H1 (cell line): Measurements from ENCODE around the gene SLC15A4. TPM values are rescaled to one million over a fixed set of nuclear protein-coding genes. Genes with fewer than 3 reads are reported as not detected.

Source experiments
- CTCF ChIA-PET: fragments of 300-600 bp; sonication (Branson Sonifier 250); formaldehyde crosslinking; loops from one replicate; lab custom pipeline; 2021; ENCODE audit not compliant: partially characterized antibody; lab: Charles Lee
- POLR2A ChIA-PET: fragments of 300-600 bp; sonication (Branson Sonifier 250); formaldehyde crosslinking; loops from one replicate; lab custom pipeline; 2021; ENCODE audit warnings: inconsistent platforms; ENCODE audit not compliant: partially characterized antibody; lab: Charles Lee
- DNase-seq, 2 experiments: peaks; one replicate each; pipeline versions ENCODE4 v3.0.0 to v3.0.0-alpha.2; 2010 to 2022; ENCODE audit warnings: low spot score in 2 of 2, low read depth in 1 of 2, mixed read lengths in 1 of 2
- FAIRE-seq: peaks from 2 replicates; lab custom pipeline; 2011; peaks lifted over from hg19 to GRCh38; lab: Jason Lieb, UNC
- H2AFZ ChIP-seq: 2 replicates; pipeline ENCODE4 v1.8.1; 2012; ENCODE audit warnings: low read length, inconsistent platforms
- H2AK5ac ChIP-seq: 2 replicates; pipeline ENCODE4 v1.6.1; 2013; ENCODE audit warnings: low read depth, low read length
- H2BK120ac ChIP-seq: replicated peaks from 2 replicates; pipeline ENCODE3; 2013; ENCODE audit warnings: low read depth, low read length, inconsistent platforms
- H2BK12ac ChIP-seq: 2 replicates; pipeline ENCODE4 v1.6.1; 2013; ENCODE audit warnings: low read depth, low read length
- H2BK15ac ChIP-seq: 2 replicates; pipeline ENCODE4 v1.6.1; 2013; ENCODE audit warnings: low read length
- H2BK20ac ChIP-seq: 2 replicates; pipeline ENCODE4 v1.6.1; 2013; ENCODE audit warnings: low read length
- H2BK5ac ChIP-seq: 2 replicates; pipeline ENCODE4 v1.6.1; 2013; ENCODE audit warnings: low read depth, low read length
- H3K14ac ChIP-seq: 2 replicates; pipeline ENCODE4 v1.6.1; 2013; ENCODE audit warnings: inconsistent platforms; ENCODE audit not compliant: insufficient read length
- H3K18ac ChIP-seq: 2 replicates; pipeline ENCODE4 v1.6.1; 2013; ENCODE audit warnings: low read length; ENCODE audit errors: extremely low read depth
- H3K23ac ChIP-seq: 2 replicates; pipeline ENCODE4 v1.6.1; 2013; ENCODE audit warnings: inconsistent platforms; ENCODE audit not compliant: insufficient read length
- H3K23me2 ChIP-seq: 2 replicates; pipeline ENCODE4 v1.6.1; 2013; ENCODE audit warnings: low read depth, low read length
- H3K27ac ChIP-seq: 2 replicates; pipeline ENCODE4 v1.6.1; 2011; ENCODE audit warnings: low read depth, low read length, inconsistent platforms
- H3K27me3 ChIP-seq, 4 experiments: replicated peaks in 1 of 4; 1 replicate in 1 of 4; 2 replicates in 3 of 4; pipeline versions ENCODE4 v1.6.1 to v1.8.1; 2011 to 2013; ENCODE audit warnings: low read length in 3 of 4, mild to moderate bottlenecking in 3 of 4, inconsistent platforms in 2 of 4, mixed read lengths in 2 of 4, moderate library complexity in 1 of 4; ENCODE audit not compliant: control insufficient read depth in 3 of 4, insufficient read depth in 3 of 4; ENCODE audit errors: extremely low read depth in 1 of 4
- H3K36me3 ChIP-seq, 4 experiments: 2 replicates each; pipeline versions ENCODE4 v1.6.1 to v1.8.1; 2011 to 2013; ENCODE audit warnings: mild to moderate bottlenecking in 4 of 4, low read length in 3 of 4, moderate library complexity in 2 of 4, control low read depth in 1 of 4, inconsistent platforms in 1 of 4; ENCODE audit not compliant: insufficient read depth in 4 of 4, control insufficient read depth in 2 of 4
- H3K4ac ChIP-seq: replicated peaks from 2 replicates; pipeline ENCODE3; 2013; ENCODE audit warnings: low read length, low read depth, mixed read lengths, inconsistent platforms; ENCODE audit not compliant: insufficient read length
- H3K4me1 ChIP-seq, 4 experiments: replicated peaks in 1 of 4; 1 replicate in 1 of 4; 2 replicates in 3 of 4; pipeline versions ENCODE4 v1.6.1 to v1.8.1; 2011 to 2013; ENCODE audit warnings: low read length in 3 of 4, inconsistent platforms in 2 of 4, mixed read lengths in 1 of 4; ENCODE audit not compliant: insufficient read depth in 4 of 4, control insufficient read depth in 3 of 4
- H3K4me2 ChIP-seq, 2 experiments: 2 replicates each; pipeline versions ENCODE4 v1.6.1 to v1.8.1; 2011 to 2013; ENCODE audit warnings: low read depth in 2 of 2, low read length in 2 of 2, control low read depth in 1 of 2, inconsistent platforms in 1 of 2, mild to moderate bottlenecking in 1 of 2; ENCODE audit not compliant: insufficient read depth in 1 of 2
- H3K4me3 ChIP-seq, 4 experiments: fragments of 200-600, 300-600 bp in 1 of 4; sonication (generic), shearing (Covaris generic), sonication (Bioruptor Twin) in 1 of 4; 2 replicates each; pipeline versions ENCODE4 v1.5.1 to v1.8.1; 2011 to 2016; ENCODE audit warnings: low read length in 4 of 4, low read depth in 3 of 4, control low read depth in 2 of 4, inconsistent platforms in 2 of 4, mild to moderate bottlenecking in 2 of 4, mixed read lengths in 1 of 4, moderate library complexity in 1 of 4; ENCODE audit not compliant: insufficient read depth in 2 of 4; ENCODE audit errors: extremely low read depth in 1 of 4
- H3K56ac ChIP-seq: replicated peaks from 2 replicates; pipeline ENCODE3; 2013; ENCODE audit warnings: low read depth, mild to moderate bottlenecking, mixed read lengths, low read length, inconsistent platforms; ENCODE audit not compliant: insufficient read length
- H3K79me1 ChIP-seq: 2 replicates; pipeline ENCODE4 v1.6.1; 2013; ENCODE audit warnings: low read depth, low read length, control low read depth
- H3K79me2 ChIP-seq, 2 experiments: 2 replicates each; pipeline versions ENCODE4 v1.6.1 to v1.8.1; 2012 to 2013; ENCODE audit warnings: low read length in 2 of 2, mild to moderate bottlenecking in 2 of 2, inconsistent platforms in 1 of 2; ENCODE audit not compliant: insufficient read depth in 2 of 2, control insufficient read depth in 1 of 2
- H3K9ac ChIP-seq, 4 experiments: replicated peaks in 1 of 4; 1 replicate in 1 of 4; 2 replicates in 3 of 4; pipeline versions ENCODE4 v1.6.1 to v1.8.1; 2011 to 2013; ENCODE audit warnings: low read depth in 3 of 4, low read length in 3 of 4, control low read depth in 2 of 4, mild to moderate bottlenecking in 2 of 4, moderate library complexity in 2 of 4, inconsistent platforms in 1 of 4; ENCODE audit errors: extremely low read depth in 1 of 4
- H3K9me3 ChIP-seq, 2 experiments: 2 replicates each; pipeline versions ENCODE4 v1.6.1 to v1.8.1; 2012 to 2013; ENCODE audit warnings: mild to moderate bottlenecking in 2 of 2, moderate library complexity in 2 of 2, control low read depth in 1 of 2, inconsistent platforms in 1 of 2, low read depth in 1 of 2, low read length in 1 of 2, mixed read lengths in 1 of 2; ENCODE audit not compliant: insufficient read depth in 2 of 2
- H4K20me1 ChIP-seq, 2 experiments: replicated peaks in 1 of 2; 2 replicates each; pipeline versions ENCODE3 to v1.8.1; 2011 to 2013; ENCODE audit warnings: inconsistent platforms in 2 of 2, low read length in 2 of 2, mild to moderate bottlenecking in 1 of 2; ENCODE audit not compliant: insufficient read depth in 2 of 2, control insufficient read depth in 1 of 2
- H4K5ac ChIP-seq: 2 replicates; pipeline ENCODE4 v1.6.1; 2013; ENCODE audit warnings: low read length, low read depth, mixed read lengths, inconsistent platforms; ENCODE audit not compliant: insufficient read length
- H4K8ac ChIP-seq: 2 replicates; pipeline ENCODE4 v1.8.0; 2013; ENCODE audit warnings: mild to moderate bottlenecking, moderate library complexity, low read length, inconsistent platforms; ENCODE audit not compliant: insufficient read depth; ENCODE audit errors: extremely low read depth
- H4K91ac ChIP-seq: replicated peaks from 2 replicates; pipeline ENCODE3; 2013; ENCODE audit warnings: low read length, mixed read lengths, inconsistent platforms; ENCODE audit not compliant: insufficient read length
- KDM1A ChIP-seq: fragments of 200-600, 300-600 bp; sonication (generic); IDR thresholded peaks from 2 replicates; pipeline ENCODE4 v1.7.1; 2016; ENCODE audit warnings: mild to moderate bottlenecking, low read length, borderline replicate concordance
- SP2 ChIP-seq: IDR thresholded peaks from 2 replicates; pipeline ENCODE4 v1.6.1; 2012; ENCODE audit warnings: mild to moderate bottlenecking, low read length, inconsistent platforms
- WGBS, 2 experiments: shearing (Covaris generic) in 1 of 2; methylation state at CpG; one replicate each; pipeline versions ENCODE4 v1.1.6 to v1.1.7; 2013 to 2015; ENCODE audit warnings: low lambda C conversion rate in 2 of 2, mixed read lengths in 2 of 2, inconsistent platforms in 1 of 2, low coverage in 1 of 2, missing lambda C conversion rate in 1 of 2; ENCODE audit not compliant: insufficient replicate concordance in 2 of 2, insufficient coverage in 1 of 2, insufficient read length in 1 of 2; ENCODE audit errors: extremely low coverage in 1 of 2, missing lambda C conversion rate in 1 of 2; 5-methylcytosine and 5-hydroxymethylcytosine counted together
- polyA plus RNA-seq, 7 experiments: library from polyadenylated mRNA; depleted of rRNA in 3 of 7; stranded (reverse) in 5 of 7; unstranded in 2 of 7; fragments of >200 nt in 5 of 7; fragments of 200-250 nt in 2 of 7; gene quantifications; 1 replicate in 5 of 7; 2 replicates in 1 of 7; 4 replicates in 1 of 7; pipeline versions ENCODE4 v1.2.1 to v1.2.3, GENCODE V29; 2011 to 2013; ENCODE audit warnings: missing spikeins in 2 of 7, mixed read lengths in 2 of 7
- total RNA-seq: library from RNA; stranded (reverse); fragmentation: NEBNext Ultra II Directional; extraction: Animal tissue kit (Norgen Biotek cat#: 25700); gene quantifications from 2 replicates; pipeline ENCODE4 v1.2.1, GENCODE V29; 2021

The SLC15A4 gene
- total and polyA plus RNA-seq, 2 of the 8 experiments (the other 6 are each of a cell fraction or from before 2014, with no cell fraction given): 22.7 to 26.6 TPM

- H3K4me3 ChIP-seq: no peak overlapping the region
- DNase-seq: no peak
- H3K9me3 ChIP-seq: no peaks in the 10 kb centered on the region
- no peak overlapping the region for H4K91ac ChIP-seq
- no peaks in the 10 kb centered on the region; a peak in 1 of 7 replicates for H3K27me3 ChIP-seq
- no peak overlapping the region for H3K14ac ChIP-seq
- H2AK5ac ChIP-seq: no peak overlapping the region
- H3K4ac ChIP-seq: no peak overlapping the region
- no peaks in the 10 kb centered on the region for H3K79me1 ChIP-seq
- H3K23me2 ChIP-seq: no peaks in the 10 kb centered on the region; the same call in 1 of the 2 replicates
- no peak overlapping the region for H2BK15ac ChIP-seq
- no peak overlapping the region for H2BK12ac ChIP-seq
- H3K56ac ChIP-seq: no peak overlapping the region
- H3K27ac ChIP-seq: no peak overlapping the region
- no peak overlapping the region for H4K8ac ChIP-seq
- peaks cover 0 to 3% (median under 1%) of the 10 kb centered on the region in 4 experiments; a peak in 2 of 7 replicates for H3K4me1 ChIP-seq
- ChIA-PET CTCF (interaction anchor here (0.6 to 1.1 kb wide), 2 partner anchors 22 to 175 kb away, joined by 3 read pairs; no protein-coding TSS in a partner anchor), POLR2A (no interaction called here)
- H4K20me1 ChIP-seq: peaks cover 0 to 2% of the 10 kb centered on the region in 2 experiments
- TF ChIP-seq SP2: no peak
- TF ChIP-seq KDM1A: no peak
- 86% methylated on average over 2 of the region's 2 CpGs; no CpG with 5 or more reads in 1 of the 2 experiments for WGBS, 2 experiments
- H2BK20ac ChIP-seq: no peak overlapping the region
- no peaks in the 10 kb centered on the region for H3K79me2 ChIP-seq
- no peak overlapping the region for H4K5ac ChIP-seq
- no peak overlapping the region for H2BK5ac ChIP-seq
- no peak for FAIRE-seq
- H2BK120ac ChIP-seq: no peak overlapping the region
- H3K4me2 ChIP-seq: no peak overlapping the region
- no peak overlapping the region for H3K18ac ChIP-seq
- H3K23ac ChIP-seq: no peak overlapping the region
- no peak overlapping the region for H3K9ac ChIP-seq
- peaks cover 0 to 15% (median 2%) of the 10 kb centered on the region in 4 experiments; a peak in 5 of 8 replicates for H3K36me3 ChIP-seq
- H2AFZ ChIP-seq: no peak overlapping the region
These were observed 35.9 kb downstream of the SLC15A4 start for GRCh38 chr12:128787827-128788226.
